Colon (tissue), 2 donors: ENCODE measurements around the gene SPSB4.
"Not testable (repeated sequence)": the region's sequence is repeated elsewhere in the genome, so short reads cannot be mapped to it uniquely, and the experiment has no call there.

Source experiments
- FAIRE-seq: peaks from 2 replicates; lab custom pipeline; 2012; peaks lifted over from hg19 to GRCh38; lab: Jason Lieb, UNC
- donor health status: control.
- donor health status: control.

SPSB4 gene

GRCh38 chr3:141050576-141051442 is at the start of gene SPSB4:
TSS of gene SPSB4 (plus strand) at chr3:141051347. CDS start at chr3:141066105, 14,758 bp downstream.
- no peak for FAIRE-seq

GRCh38 chr3:141006344-141006743 is 44.8 kb upstream of the SPSB4 start:
- FAIRE-seq, result no peak

- FAIRE-seq, result no peak
These were observed 41.7 kb upstream of the SPSB4 start for GRCh38 chr3:141009496-141009895.

GRCh38 chr3:141011232-141011996 is 39.7 kb upstream of the SPSB4 start:
- no peak for FAIRE-seq

- FAIRE-seq, result no peak
These were observed 39.2 kb upstream of the SPSB4 start for GRCh38 chr3:141011997-141012262.

- no peak for FAIRE-seq
These were observed 38.6 kb upstream of the SPSB4 start for GRCh38 chr3:141012571-141012970.

GRCh38 chr3:141015481-141015880 is 35.7 kb upstream of the SPSB4 start:
- FAIRE-seq, result no peak

- not testable (repeated sequence) for FAIRE-seq
These were observed 33.5 kb upstream of the SPSB4 start for GRCh38 chr3:141017366-141018322.

GRCh38 chr3:141019244-141019643 is 31.9 kb upstream of the SPSB4 start:
- no peak for FAIRE-seq

GRCh38 chr3:141020143-141020830 is 30.9 kb upstream of the SPSB4 start:
- FAIRE-seq, result no peak

GRCh38 chr3:141021261-141021660 is 29.9 kb upstream of the SPSB4 start:
- FAIRE-seq, result no peak

GRCh38 chr3:141030296-141030695 is 20.9 kb upstream of the SPSB4 start:
- no peak for FAIRE-seq

- no peak for FAIRE-seq
These were observed 11.6 kb upstream of the SPSB4 start for GRCh38 chr3:141039589-141039988.

GRCh38 chr3:141044695-141045641 is 6.2 kb upstream of the SPSB4 start:
- FAIRE-seq, result no peak

- FAIRE-seq, result no peak
These were observed 5.3 kb upstream of the SPSB4 start for GRCh38 chr3:141045849-141046248.

- FAIRE-seq, result no peak
These were observed 4.0 kb upstream of the SPSB4 start for GRCh38 chr3:141047168-141047567.

GRCh38 chr3:141049681-141050080 is 1.5 kb upstream of the SPSB4 start:
- no peak for FAIRE-seq

- no peak for FAIRE-seq
These were observed 475 bp downstream of the SPSB4 start for GRCh38 chr3:141051443-141052200.

GRCh38 chr3:141052201-141053069 is 1.3 kb downstream of the SPSB4 start:
- FAIRE-seq, result no peak
